NCI-H128 (cell line): ENCODE data around the gene TAS2R39.

Source experiments
- DNase-seq: peaks from one replicate; lab custom pipeline; 2025; ENCODE audit not compliant: unreplicated experiment; lab: John Stamatoyannopoulos, UW

TAS2R39 gene

DNA sequence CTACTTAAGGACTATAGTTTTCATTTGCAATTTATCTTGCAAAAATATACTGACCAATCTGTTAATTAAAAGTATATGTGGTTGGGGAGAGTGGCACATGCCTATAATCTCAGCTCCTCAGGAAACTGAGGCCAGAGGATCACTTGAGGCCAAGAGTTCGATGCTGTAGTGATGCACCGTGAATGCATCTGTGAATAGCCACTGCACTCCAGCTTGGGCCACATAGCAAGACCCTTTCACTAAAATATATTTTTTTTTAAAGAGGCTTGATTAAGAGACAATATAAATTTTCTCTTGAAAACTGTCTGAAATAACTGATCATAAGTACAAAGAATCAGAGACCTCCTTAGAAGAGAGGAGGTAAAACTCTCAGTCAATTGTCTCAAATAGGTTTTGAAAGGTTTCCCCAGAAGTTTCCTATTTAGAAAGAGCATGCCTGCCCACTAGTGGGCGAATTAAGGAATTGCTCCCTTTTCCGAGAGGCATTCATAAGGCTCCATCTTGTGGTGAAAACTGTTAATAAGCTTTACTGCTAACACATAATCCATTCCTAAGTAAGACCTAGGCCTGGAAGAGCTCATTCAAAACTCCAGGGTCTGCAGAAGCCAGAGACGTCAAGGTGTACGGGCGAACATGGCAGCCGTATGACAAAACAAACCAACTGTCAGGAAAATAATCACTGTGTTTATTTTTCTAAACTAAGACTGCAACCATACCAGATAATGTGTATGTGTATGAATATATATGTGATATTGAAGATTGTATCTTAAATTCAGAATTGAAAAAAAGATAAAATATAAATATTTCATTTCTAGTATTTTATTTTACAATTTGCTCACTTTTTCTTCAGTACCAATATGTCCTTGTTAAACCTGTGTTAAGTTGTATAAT lies 31.8 kb downstream of the TAS2R39 start:
- peak; percentile 45 for DNase-seq

DNA sequence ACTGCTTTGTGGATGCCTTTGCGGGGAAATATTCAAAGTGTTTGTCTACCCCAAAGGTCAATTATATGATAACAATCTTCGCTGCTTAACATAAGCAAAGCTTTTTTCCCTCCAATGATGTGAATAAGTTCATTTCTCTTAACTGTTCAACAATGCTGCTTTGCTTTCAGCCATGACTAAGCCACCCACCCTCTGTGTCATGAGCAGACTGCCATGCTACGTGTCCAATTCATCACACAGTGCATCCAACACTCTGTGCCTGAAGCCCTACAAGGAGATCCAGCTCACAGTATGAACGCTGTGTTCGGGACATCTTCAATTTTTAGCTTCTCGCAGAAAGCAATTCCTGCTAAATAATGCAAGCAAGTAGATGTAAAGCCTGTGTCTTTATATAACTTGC lies 32.9 kb downstream of the TAS2R39 start:
- no peak for DNase-seq

- DNase-seq, result no peak
Observed at GRCh38 chr7:143216686-143217085, 33.5 kb downstream of the TAS2R39 start.

GRCh38 chr7:143217806-143218205 lies 34.6 kb downstream of the TAS2R39 start:
- DNase-seq, result no peak

DNA sequence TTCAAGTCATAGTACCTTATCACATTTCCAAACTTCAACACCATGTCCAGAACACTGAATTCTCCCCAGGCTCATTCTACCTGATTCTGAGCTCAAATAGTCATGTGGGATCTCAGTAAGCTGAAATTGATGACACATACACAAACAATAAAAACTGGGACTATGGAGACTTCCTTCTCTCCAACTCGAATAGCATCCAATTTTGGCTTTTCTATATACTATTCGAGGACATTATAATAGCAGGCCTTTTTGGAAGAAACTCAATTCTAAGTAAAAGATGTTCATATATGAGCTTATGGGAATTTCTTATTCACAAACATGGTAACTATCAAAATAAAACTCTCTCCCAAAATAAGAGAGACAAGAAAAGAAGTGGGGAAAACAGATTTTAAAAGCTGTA lies 38.1 kb downstream of the TAS2R39 start:
- DNase-seq, result no peak

DNA sequence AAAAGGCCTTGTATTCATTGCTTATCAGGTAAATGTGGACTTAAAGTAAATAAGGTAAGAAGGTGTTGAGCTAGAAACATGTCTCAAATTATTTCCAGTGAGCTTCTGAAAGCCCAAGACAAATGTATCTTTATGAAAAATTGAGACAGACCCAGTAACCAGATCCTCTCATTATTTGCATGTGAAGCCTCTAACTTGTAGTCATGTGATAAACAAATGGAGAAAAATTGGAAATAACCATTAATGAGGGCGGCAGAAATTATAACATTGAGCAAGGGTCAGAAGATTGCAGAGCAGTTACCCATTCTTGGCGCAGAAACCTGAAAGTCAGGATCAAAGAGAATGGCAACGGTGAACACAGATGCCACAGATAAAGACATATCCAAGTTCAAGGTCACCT lies 38.5 kb downstream of the TAS2R39 start, which contains the start of gene TAS2R40:
Gene TAS2R40 (plus strand): TSS at position 301 of the 400 bp plus-strand sequence. CDS start 42 bp downstream, at position 343.
- no peak for DNase-seq

DNA sequence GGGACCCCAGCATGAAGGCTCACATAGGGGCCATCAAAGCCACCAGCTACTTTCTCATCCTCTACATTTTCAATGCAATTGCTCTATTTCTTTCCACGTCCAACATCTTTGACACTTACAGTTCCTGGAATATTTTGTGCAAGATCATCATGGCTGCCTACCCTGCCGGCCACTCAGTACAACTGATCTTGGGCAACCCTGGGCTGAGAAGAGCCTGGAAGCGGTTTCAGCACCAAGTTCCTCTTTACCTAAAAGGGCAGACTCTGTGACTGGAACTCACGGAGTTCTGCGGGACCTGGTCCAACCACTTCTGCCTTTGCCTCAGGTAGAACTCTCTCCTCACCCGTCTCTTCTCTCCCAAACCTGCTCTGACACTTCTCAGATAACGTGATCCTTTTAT lies 39.6 kb downstream of the TAS2R39 start:
- no peak for DNase-seq

- DNase-seq, result no peak
Observed at GRCh38 chr7:143223784-143224183, 40.6 kb downstream of the TAS2R39 start.

GRCh38 chr7:143225047-143225446 lies 41.8 kb downstream of the TAS2R39 start:
- DNase-seq, result no peak

- no peak for DNase-seq
Observed at GRCh38 chr7:143227806-143228205, 44.6 kb downstream of the TAS2R39 start.

GRCh38 chr7:143229054-143229790 lies 46.0 kb downstream of the TAS2R39 start:
- no peak for DNase-seq

- no peak for DNase-seq
Observed at GRCh38 chr7:143230602-143231457, 47.6 kb downstream of the TAS2R39 start.
